ENCODE results near the gene SDK1.

The SDK1 gene

DNA sequence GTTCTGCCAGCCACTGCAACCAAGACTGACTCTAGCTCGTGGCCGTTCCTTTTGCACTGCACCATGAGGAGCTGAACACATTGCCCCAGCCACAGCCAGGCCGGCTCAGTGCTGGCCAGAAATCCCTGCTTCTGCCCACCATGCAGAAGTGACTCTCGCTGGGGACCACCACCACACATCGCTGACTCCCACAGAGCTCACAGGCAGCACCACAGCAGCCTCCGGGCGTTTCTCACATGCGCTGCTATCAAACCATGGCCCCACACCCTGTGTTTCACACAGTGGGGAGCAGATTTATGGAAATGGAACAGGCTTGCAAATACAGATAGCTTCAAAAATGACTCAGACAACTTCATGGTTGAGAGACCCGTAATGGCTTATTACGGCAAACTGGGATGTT is 15.4 kb upstream of the SDK1 start:
- DNase-seq (ENCODE audit: low read depth), result no peak
- TF ChIP-seq, protein P1, sequence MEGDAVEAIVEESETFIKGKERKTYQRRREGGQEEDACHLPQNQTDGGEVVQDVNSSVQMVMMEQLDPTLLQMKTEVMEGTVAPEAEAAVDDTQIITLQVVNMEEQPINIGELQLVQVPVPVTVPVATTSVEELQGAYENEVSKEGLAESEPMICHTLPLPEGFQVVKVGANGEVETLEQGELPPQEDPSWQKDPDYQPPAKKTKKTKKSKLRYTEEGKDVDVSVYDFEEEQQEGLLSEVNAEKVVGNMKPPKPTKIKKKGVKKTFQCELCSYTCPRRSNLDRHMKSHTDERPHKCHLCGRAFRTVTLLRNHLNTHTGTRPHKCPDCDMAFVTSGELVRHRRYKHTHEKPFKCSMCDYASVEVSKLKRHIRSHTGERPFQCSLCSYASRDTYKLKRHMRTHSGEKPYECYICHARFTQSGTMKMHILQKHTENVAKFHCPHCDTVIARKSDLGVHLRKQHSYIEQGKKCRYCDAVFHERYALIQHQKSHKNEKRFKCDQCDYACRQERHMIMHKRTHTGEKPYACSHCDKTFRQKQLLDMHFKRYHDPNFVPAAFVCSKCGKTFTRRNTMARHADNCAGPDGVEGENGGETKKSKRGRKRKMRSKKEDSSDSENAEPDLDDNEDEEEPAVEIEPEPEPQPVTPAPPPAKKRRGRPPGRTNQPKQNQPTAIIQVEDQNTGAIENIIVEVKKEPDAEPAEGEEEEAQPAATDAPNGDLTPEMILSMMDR (conservative IDR thresholded peaks at IDR 0.05; ENCODE audit: low read depth, low read length), result no peak
- H3K4me3 ChIP-seq (ENCODE audit: low read depth, low read length), result no peak overlapping the region

DNA sequence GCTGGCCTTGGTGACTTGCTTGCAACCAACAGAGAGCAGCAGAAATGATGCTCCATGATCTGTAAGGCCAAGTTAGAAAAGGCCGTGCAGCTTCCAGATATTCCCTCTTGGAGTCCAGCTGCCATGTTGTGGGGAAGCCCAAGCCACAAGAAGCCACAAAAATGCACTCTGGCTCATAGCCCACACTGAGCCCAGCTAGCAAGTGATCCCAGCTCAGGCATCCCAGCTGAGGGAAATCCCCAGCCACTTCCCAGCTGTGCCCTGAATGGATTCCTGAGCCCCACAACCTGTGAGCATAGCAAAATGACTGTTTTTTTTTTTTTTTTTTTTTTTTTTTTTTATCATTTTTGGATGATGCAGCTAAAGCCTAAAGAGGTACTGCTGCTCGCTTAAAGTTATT is 11.1 kb upstream of the SDK1 start:
- no peak overlapping the region for H3K4me3 ChIP-seq (ENCODE audit: low read depth, low read length)
- TF ChIP-seq, protein P1 (conservative IDR thresholded peaks at IDR 0.05; ENCODE audit: low read depth, low read length), result no peak
- peak; percentile 49 for DNase-seq (ENCODE audit: low read depth)

DNA sequence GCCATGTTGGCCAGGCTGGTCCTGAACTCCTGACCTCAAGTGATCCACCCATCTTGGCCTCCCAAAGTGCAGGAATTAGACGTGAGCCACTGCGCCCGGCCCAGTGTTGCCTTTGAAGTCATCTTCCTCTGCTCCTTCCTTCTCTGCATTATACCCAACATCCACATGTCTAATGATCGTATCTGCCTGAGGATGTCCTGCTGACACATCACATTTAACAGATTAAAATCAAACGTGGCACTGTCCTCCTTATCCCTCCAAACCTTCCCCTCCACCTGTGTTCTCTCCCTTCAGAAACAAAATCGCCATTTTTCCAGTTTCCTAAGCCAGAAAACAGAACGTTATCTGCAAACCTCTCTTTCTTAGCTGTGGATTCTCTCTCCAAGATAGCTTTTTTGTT is 8.4 kb upstream of the SDK1 start:
- no peak for DNase-seq (ENCODE audit: low read depth)

DNA sequence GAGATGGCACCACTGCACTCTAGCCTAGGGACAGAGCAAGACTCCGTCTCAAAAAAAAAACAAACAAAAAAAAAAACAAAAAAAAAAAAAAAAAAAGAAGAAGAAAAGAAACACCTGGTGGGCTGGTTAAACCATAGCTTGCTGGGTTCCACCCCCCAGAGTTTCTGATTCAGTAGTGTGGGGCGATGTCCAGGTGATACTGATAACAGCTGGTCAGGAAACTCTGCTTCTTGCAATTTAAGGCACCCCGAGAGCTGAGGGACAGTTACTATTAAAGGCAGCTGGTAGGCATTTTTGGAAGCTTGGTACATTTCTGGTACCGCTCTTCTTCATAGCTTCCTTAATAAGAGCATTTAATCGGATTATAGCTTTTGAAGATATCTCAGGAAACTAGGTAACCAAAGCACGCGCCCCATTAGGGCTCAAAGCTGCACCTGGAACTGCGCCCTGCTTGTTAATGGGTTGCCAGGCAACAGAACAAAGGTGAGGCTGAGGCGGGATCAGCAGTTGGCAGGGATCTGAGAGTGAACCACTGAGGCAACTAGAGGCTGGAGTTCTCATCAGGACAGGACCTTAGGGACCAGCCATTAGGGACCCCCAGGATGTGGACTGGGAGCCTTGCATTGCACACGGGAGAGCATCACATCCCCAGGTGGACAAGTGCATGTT is 6.5 kb upstream of the SDK1 start:
- no peak for DNase-seq (ENCODE audit: low read depth)
- TF ChIP-seq, protein P1 (conservative IDR thresholded peaks at IDR 0.05; ENCODE audit: low read depth, low read length), result no peak
- no peak overlapping the region for H3K4me3 ChIP-seq (ENCODE audit: low read depth, low read length)

More for the DNA sequence above, 8.4 kb upstream of the SDK1 start:
- TF ChIP-seq, protein P1 (conservative IDR thresholded peaks at IDR 0.05; ENCODE audit: low read depth, low read length), result no peak
- H3K4me3 ChIP-seq (ENCODE audit: low read depth, low read length), result no peak overlapping the region

DNA sequence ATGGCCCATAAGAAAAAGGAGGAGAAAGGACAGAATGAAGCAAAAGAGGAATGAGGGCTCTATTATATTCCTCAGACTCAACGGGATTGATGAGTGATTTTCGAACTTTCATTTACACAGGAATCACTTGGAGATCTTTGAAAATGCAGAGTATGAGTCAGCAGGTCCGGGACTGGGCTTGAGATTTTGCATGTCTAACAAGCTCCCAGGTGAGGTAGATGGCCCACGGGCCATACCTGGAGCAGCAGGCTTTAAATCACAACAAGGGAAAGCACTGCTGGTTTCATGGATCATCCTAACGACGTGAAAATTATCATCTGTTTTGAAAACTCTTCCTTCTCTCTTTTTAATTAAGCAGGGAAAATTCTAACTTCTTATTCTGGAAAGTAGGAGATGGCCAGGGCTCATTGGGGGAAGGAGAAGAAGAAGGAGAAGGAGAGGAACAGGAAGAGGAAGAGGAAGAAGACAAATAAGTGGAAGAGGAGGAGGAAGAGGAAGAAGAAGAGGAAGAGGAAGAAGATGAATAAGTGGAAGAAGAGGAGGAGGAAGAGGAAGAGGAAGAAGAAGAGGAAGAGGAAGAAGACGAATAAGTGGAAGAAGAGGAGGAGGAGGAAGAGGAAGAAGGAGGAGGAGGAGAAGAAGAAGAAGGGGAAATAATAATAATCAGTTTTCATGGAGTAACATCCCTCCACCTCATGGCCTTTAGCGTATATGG is 3.8 kb upstream of the SDK1 start:
- TF ChIP-seq, protein P1 (conservative IDR thresholded peaks at IDR 0.05; ENCODE audit: low read depth, low read length), result no peak
- no peak overlapping the region for H3K4me3 ChIP-seq (ENCODE audit: low read depth, low read length)
- DNase-seq (ENCODE audit: low read depth), result no peak

DNA sequence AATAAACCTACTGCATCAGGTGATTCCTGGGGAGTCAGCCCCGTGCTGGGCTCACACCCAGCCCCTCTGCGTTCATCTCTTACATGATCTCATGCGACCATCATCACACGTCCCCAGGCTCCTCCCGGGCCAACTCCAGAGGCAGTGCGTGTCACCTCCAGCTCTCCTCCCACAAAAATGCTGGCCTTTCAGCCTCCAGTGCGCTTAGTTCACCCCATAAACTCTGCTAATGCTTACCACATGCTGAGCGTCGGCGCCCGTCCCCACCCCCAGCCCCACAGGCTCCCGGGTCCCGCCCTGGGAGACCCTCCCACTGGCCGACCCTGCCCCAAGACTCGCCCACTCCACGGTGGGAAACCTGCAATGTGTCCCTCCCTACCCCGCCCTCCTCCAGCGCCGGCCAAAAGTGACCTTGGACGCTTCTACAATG is 816 bp upstream of the SDK1 start:
- no peak for DNase-seq (ENCODE audit: low read depth)
- TF ChIP-seq, protein P1 (conservative IDR thresholded peaks at IDR 0.05; ENCODE audit: low read depth, low read length), result no peak

DNA sequence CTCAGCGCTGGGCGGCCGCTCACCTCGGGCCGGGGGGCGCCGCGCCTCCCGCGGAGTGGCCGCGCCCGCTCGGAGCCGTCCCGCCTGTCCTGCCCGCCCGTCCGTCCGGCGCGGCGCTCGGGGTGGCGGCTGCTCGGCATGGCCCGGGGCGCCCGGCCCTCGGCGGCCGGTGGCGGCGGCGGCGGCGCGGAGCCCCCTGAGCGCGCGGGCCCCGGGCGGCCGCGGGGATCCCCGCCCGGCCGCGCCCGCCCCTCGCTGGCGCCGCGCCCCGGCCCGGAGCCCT is 338 bp downstream of the SDK1 start:
- peak overlapping the region; percentile 48 for H3K4me3 ChIP-seq (ENCODE audit: low read depth, low read length)
- no peak for DNase-seq (ENCODE audit: low read depth)
- TF ChIP-seq, protein P1 (conservative IDR thresholded peaks at IDR 0.05; ENCODE audit: low read depth, low read length), result no peak

More for the DNA sequence above, 816 bp upstream of the SDK1 start:
- peak overlapping the region; percentile 52 for H3K4me3 ChIP-seq (ENCODE audit: low read depth, low read length)

Data from choroid plexus epithelial cell (primary cell).